Endothelial cell (in vitro differentiated cells): ENCODE data around the gene DENND1A. TPM values are rescaled to one million over a fixed set of nuclear protein-coding genes. Genes with fewer than 3 reads are reported as not detected.

Source experiments
- DNase-seq: peaks from one replicate; pipeline ENCODE4 v3.0.0; 2021; ENCODE audit warnings: low spot score
- H3K27ac Mint-ChIP-seq: one replicate; pipeline ENCODE4 v1.8.0; 2021; ENCODE audit warnings: mixed read lengths, inconsistent platforms; ENCODE audit not compliant: unreplicated experiment
- H3K27me3 Mint-ChIP-seq: one replicate; pipeline ENCODE4 v1.8.0; 2021; ENCODE audit warnings: mild to moderate bottlenecking, moderate library complexity, mixed read lengths, inconsistent platforms; ENCODE audit not compliant: unreplicated experiment
- H3K36me3 Mint-ChIP-seq: one replicate; pipeline ENCODE4 v1.8.0; 2021; ENCODE audit warnings: mild to moderate bottlenecking, low read depth, mixed read lengths, inconsistent platforms; ENCODE audit not compliant: unreplicated experiment
- H3K4me1 Mint-ChIP-seq: one replicate; pipeline ENCODE4 v1.8.0; 2021; ENCODE audit warnings: mild to moderate bottlenecking, mixed read lengths, inconsistent platforms; ENCODE audit not compliant: unreplicated experiment
- H3K4me3 Mint-ChIP-seq: one replicate; pipeline ENCODE4 v1.8.0; 2021; ENCODE audit warnings: mild to moderate bottlenecking, mixed read lengths, inconsistent platforms; ENCODE audit not compliant: unreplicated experiment
- H3K9me3 Mint-ChIP-seq: one replicate; pipeline ENCODE4 v1.8.0; 2021; ENCODE audit warnings: mixed read lengths, inconsistent platforms; ENCODE audit not compliant: unreplicated experiment
- total RNA-seq: library from RNA; stranded (reverse); fragmentation: NEBNext Ultra II Directional; extraction: Animal tissue kit (Norgen Biotek cat#: 25700); gene quantifications from one replicate; pipeline ENCODE4 v1.2.1, GENCODE V29; 2021; ENCODE audit not compliant: unreplicated experiment
- TF ChIP-seq, protein P1 (sequence below): fragments of 200-600 bp; sonication (generic); IDR thresholded peaks from one replicate; pipeline ENCODE4 v1.5.0; 2021; ENCODE audit warnings: antibody characterized with exemption; ENCODE audit not compliant: unreplicated experiment

Gene DENND1A
- total RNA-seq, 1 donor from 2014 or later, result 14.1 TPM

DNA sequence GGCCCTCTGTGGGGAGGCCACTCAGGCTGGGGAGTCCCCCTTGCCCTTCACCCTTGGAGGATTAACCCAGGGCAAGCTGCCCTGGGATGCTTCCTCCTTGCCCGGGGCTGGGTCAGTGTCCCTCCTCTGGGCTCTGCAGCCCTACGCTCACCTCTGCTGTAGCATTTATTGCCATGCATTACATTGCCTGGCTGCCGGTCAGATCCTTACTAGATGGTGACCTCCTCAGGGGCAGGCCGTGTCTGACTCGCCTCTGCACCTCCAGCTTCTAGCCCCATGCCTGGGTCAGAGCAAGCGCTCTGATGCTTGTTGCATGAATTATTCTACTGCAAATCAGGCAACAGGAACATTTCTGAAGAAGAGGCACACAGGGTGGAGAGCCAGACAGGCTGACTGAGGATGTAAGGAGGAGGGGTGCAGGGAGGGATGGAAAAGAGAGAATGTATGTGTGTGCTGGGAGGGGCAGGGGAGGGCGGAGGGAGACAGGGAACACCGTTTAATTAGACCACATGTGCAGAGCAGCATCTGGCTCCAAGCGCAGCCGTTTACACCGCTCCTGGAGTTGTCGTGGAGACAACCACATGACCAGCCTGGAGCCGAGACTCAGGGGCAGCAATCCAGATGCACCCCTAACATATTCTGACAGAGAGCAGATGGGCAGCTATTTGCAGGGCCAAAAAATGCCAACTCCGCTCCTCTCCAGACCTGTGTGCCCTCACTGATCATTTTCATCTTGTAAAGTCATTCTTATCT, 456.9 kb downstream of the DENND1A start:
- TF ChIP-seq, protein P1, sequence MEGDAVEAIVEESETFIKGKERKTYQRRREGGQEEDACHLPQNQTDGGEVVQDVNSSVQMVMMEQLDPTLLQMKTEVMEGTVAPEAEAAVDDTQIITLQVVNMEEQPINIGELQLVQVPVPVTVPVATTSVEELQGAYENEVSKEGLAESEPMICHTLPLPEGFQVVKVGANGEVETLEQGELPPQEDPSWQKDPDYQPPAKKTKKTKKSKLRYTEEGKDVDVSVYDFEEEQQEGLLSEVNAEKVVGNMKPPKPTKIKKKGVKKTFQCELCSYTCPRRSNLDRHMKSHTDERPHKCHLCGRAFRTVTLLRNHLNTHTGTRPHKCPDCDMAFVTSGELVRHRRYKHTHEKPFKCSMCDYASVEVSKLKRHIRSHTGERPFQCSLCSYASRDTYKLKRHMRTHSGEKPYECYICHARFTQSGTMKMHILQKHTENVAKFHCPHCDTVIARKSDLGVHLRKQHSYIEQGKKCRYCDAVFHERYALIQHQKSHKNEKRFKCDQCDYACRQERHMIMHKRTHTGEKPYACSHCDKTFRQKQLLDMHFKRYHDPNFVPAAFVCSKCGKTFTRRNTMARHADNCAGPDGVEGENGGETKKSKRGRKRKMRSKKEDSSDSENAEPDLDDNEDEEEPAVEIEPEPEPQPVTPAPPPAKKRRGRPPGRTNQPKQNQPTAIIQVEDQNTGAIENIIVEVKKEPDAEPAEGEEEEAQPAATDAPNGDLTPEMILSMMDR, result no peak
- Mint-ChIP-seq H3K4me1 (peaks cover 9% of the 10 kb centered on the region), H3K27ac (no peak overlapping the region), H3K36me3 (no peaks in the 10 kb centered on the region), H3K4me3 (no peak overlapping the region), H3K27me3 (peaks cover 11% of the 10 kb centered on the region), H3K9me3 (no peaks in the 10 kb centered on the region)
- no peak for DNase-seq

DNA sequence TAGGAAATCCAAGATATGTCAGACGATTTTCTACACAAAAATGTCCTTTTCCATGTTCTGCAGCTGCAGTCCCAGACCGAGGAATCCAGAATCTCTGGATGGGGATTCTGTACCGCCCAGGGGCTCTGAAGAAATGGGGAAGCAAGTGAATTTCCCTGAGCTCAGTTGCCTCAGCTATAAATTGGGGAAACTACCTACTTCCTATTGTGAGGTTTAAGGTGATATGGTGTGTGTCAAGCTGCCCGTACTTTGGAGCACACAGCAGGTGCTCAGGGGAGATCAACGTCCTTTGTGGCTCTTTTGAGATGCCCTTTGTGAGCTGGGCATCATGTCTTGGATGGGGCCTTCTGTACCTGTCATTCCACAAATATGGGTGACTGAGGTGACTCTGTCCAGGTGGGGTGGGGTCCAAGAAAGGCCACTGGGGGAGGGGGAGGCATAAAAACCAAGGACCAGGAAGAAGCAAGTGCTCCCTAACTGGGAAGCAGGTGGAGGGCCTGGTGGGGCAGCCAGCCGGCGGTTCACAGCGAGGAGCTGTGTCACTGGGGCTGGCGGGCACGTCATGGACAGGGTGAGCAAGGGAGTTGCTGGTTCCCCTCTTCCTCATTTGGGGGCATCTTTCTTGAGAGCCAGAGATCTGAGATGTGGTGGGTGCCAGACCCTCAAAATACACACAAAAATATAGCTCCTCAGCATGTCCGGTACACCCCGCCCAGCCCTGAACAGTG, 457.9 kb downstream of the DENND1A start:
- Mint-ChIP-seq H3K4me1 (peaks cover 9% of the 10 kb centered on the region), H3K36me3 (no peaks in the 10 kb centered on the region), H3K9me3 (no peaks in the 10 kb centered on the region), H3K27ac (no peak overlapping the region), H3K4me3 (no peak overlapping the region), H3K27me3 (peaks cover 11% of the 10 kb centered on the region)
- TF ChIP-seq, protein P1, result no peak
- DNase-seq, result no peak

DNA sequence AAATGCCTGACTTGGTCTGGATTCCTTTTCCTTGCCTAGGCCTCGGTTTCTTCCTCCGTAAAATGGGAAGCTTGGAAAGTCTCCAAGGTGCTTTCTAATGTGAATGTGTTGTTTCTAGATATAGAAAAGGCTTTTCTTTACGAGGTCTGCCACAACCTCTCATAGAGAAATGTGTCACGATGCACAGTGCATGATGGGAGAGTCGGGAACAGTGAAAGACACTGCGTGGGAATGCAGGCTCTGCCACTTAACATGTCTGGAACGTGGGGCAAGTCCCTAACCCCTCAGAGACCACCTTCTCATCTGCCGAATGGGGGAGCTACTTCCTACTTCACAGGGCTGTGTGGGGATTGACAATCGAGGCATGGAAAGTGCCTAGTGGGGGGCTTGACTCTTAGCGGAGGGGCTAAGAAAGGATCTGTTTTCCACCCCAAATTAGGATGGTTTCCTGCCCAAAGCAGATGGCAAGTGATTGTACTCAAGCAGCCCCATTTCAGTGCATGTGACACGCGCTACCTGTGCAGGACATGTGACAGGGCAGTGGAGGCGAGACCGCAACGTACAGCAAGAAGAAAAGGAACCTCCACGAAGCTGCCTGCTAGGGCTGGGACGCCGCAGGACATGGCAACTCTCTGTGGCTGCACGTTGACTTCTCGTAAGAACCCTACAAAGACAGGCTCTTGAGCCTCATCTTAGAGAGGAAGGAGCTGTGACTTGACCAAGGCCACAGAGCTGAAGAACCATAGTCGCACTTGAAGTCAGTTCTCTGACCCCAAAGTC, 458.7 kb downstream of the DENND1A start:
- H3K9me3 Mint-ChIP-seq, result no peaks in the 10 kb centered on the region
- H3K27me3 Mint-ChIP-seq, result peaks cover 8% of the 10 kb centered on the region
- no peak overlapping the region for H3K4me3 Mint-ChIP-seq
- DNase-seq, result no peak
- H3K4me1 Mint-ChIP-seq, result peaks cover 9% of the 10 kb centered on the region
- H3K27ac Mint-ChIP-seq, result no peak overlapping the region
- TF ChIP-seq, protein P1, result no peak
- no peaks in the 10 kb centered on the region for H3K36me3 Mint-ChIP-seq

DNA sequence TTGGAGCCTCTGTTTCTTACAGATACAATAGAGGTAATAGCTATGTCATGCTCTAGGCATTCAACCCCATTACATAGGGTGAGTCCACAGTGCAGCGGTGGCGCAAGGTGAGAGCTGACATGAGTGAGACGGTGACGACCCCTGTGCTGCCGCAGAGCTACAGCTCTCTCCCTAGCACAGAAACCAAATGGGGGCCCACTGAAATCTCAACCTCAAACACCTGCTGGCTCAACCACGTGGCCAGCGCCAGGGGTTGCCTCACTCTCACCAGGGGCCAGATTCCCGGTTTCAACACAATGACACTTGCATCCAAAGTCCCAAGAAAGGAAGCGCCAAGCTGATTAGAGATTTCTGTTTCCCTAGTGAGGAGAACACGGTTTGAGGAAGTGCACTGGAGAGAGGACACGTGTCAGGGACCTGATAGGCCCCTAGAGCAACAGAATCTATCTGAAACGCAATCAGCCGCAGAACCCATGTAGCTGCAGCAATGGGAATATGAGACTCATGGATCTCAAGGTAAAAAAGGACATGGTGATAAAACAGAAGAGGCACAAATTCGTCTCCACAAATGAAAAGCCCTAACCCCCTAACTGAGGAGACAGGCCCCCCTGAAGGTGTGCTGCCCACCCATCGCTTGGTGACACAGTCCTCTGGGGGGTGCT, 459.7 kb downstream of the DENND1A start:
- Mint-ChIP-seq H3K4me3 (no peak overlapping the region), H3K36me3 (no peaks in the 10 kb centered on the region), H3K27me3 (peaks cover 6% of the 10 kb centered on the region), H3K27ac (no peak overlapping the region), H3K4me1 (peaks cover 9% of the 10 kb centered on the region), H3K9me3 (no peaks in the 10 kb centered on the region)
- peak; percentile 12 for DNase-seq
- TF ChIP-seq, protein P1, result no peak
